Adrenal gland (tissue), 12 donors: Measurements from ENCODE around the gene SERPINB8. TPM values are rescaled to one million over a fixed set of nuclear protein-coding genes. Genes with fewer than 3 reads are reported as not detected.
"Not testable (repeated sequence)": the region's sequence is repeated elsewhere in the genome, so short reads cannot be mapped to it uniquely, and the experiment has no call there.

Experiments
- DNase-seq, 7 donors: peaks; one replicate each; pipeline ENCODE4 v3.0.0-alpha.2; 2019 to 2020
- H3K27ac ChIP-seq, 5 donors: fragments of 200-600 bp; sonication (generic) in 4 of 5; 1 replicate in 3 of 5; 2 replicates in 2 of 5; pipeline versions ENCODE4 v1.5.1 to v1.8.0; 2016 to 2020; ENCODE audit warnings: mild to moderate bottlenecking in 1 of 5
- H3K27me3 ChIP-seq: fragments of 200-600 bp; 2 replicates; pipeline ENCODE4 v1.8.0; 2021
- H3K36me3 ChIP-seq, 2 donors: fragments of 200-600 bp; replicated peaks in 1 of 2; 1 replicate in 1 of 2; 2 replicates in 1 of 2; pipeline versions ENCODE4 v1.5.1 to v1.8.0; 2018 to 2022
- H3K4me1 ChIP-seq, 2 donors: fragments of 200-600 bp; replicated peaks in 1 of 2; 1 replicate in 1 of 2; 2 replicates in 1 of 2; pipeline versions ENCODE4 v1.5.1 to v1.8.0; 2018 to 2021
- H3K4me3 ChIP-seq, 4 donors: fragments of 200-600 bp; sonication (generic) in 3 of 4; one replicate each; pipeline ENCODE4 v1.5.1; 2016 to 2018
- H3K9me3 ChIP-seq, 3 donors: fragments of 200-600 bp; sonication (generic) in 1 of 3; replicated peaks in 1 of 3; 1 replicate in 2 of 3; 2 replicates in 1 of 3; pipeline versions ENCODE4 v1.5.1 to v1.8.0; 2016 to 2021
- POLR2A ChIP-seq, 2 donors: fragments of 450-650 bp; IDR thresholded peaks; one replicate each; pipeline ENCODE4 v1.6.1; 2017; ENCODE audit warnings: antibody characterized with exemption in 2 of 2, mild to moderate bottlenecking in 2 of 2, moderate library complexity in 1 of 2
- WGBS, 4 donors: extraction: QIAGEN DNeasy Blood & Tissue Kit in 2 of 4; methylation state at CpG; one replicate each; pipeline versions ENCODE4 v1.1.5 to v1.1.7; 2013 to 2017; 5-methylcytosine and 5-hydroxymethylcytosine counted together
- intact Hi-C, 2 donors: fragments of 100-400 bp; cut with DNase I; formaldehyde crosslinking; loops; one replicate each; pipeline versions ENCODE4 v1.14.1 to v1.15.0; 2022 to 2023
- polyA plus RNA-seq, 3 donors: library from polyadenylated mRNA; stranded (reverse); fragments of 200-250 nt in 2 of 3; fragments of 350-450 nt in 1 of 3; fragmentation: Illumina TruSeq in 1 of 3; extraction: RNeasy Lipid Tissue Mini Kit (QIAGEN cat#74804) in 1 of 3; gene quantifications; one replicate each; pipeline ENCODE4 v1.2.3, GENCODE V29; 2013 to 2014
- total RNA-seq, 9 donors: library from RNA; depleted of rRNA in 4 of 9; stranded (reverse); fragments of >200 nt in 4 of 9; fragments of 120-200 nt in 1 of 9; fragmentation: NEBNext Ultra II Directional in 1 of 9; extraction: Animal tissue kit (Norgen Biotek cat#: 25700) in 1 of 9; gene quantifications; one replicate each; pipeline versions ENCODE4 v1.1.0 to v1.2.4, GENCODE V29; 2013 to 2023
- TF ChIP-seq, protein P1 (sequence below), 6 experiments: fragments of 450-650 bp in 4 of 6; fragments of 200-600 bp in 2 of 6; sonication (generic) in 1 of 6; IDR thresholded peaks; 1 replicate in 5 of 6; 2 replicates in 1 of 6; pipeline versions ENCODE4 v1.5.1 to v1.8.0; 2016 to 2021; ENCODE audit warnings: antibody characterized with exemption in 6 of 6, mild to moderate bottlenecking in 2 of 6, moderate library complexity in 1 of 6
- donor health status: healthy with polysubstance abuse.
- donor health status: Bipolar disorder and iron deficiency.
- donor health status: DM: yes; HTN: yes; CAD: no.
- donor health status: DM: no; HTN: no; CAD: no.
- donor health status: DM: no; HTN: no; CAD: no.
- donor health status: DM: yes; HTN: yes; CAD: no.

Gene SERPINB8
- total and polyA plus RNA-seq, 12 donors = 3.7 to 31.6 (median 10.7) TPM

DNA sequence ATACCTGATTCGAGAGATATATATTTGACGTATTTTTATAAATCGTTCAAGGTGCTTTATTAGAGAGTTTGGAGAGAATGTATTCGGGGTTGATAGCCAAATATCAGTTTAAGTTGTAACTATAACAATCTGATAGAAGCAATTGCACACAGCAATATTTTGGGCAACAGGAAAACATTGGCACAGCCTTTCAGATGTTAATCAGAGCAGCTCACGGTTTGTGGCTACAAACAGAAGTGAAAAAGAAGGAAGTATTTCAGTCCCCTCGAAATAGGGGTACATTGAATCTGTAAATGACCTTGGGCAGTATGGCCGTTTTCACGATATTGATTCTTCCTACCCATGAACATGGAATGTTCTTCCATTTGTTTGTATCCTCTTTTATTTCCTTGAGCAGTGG is 41.5 kb upstream of the SERPINB8 start:
- DNase-seq = no peak
- WGBS, 4 donors = 55 to 69% (median 61%) methylated on average over 8 of the region's 8 CpGs
- TF ChIP-seq, protein P1, sequence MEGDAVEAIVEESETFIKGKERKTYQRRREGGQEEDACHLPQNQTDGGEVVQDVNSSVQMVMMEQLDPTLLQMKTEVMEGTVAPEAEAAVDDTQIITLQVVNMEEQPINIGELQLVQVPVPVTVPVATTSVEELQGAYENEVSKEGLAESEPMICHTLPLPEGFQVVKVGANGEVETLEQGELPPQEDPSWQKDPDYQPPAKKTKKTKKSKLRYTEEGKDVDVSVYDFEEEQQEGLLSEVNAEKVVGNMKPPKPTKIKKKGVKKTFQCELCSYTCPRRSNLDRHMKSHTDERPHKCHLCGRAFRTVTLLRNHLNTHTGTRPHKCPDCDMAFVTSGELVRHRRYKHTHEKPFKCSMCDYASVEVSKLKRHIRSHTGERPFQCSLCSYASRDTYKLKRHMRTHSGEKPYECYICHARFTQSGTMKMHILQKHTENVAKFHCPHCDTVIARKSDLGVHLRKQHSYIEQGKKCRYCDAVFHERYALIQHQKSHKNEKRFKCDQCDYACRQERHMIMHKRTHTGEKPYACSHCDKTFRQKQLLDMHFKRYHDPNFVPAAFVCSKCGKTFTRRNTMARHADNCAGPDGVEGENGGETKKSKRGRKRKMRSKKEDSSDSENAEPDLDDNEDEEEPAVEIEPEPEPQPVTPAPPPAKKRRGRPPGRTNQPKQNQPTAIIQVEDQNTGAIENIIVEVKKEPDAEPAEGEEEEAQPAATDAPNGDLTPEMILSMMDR (IDR thresholded peaks at IDR 0.05) = no peak
- TF ChIP-seq POLR2A (IDR thresholded peaks at IDR 0.05) = no peak
- Histone ChIP-seq H3K4me1 (no peaks in the 10 kb centered on the region), H3K36me3 (no peaks in the 10 kb centered on the region), H3K27me3 (no peaks in the 10 kb centered on the region), H3K9me3 (no peaks in the 10 kb centered on the region), H3K27ac (no peak overlapping the region), H3K4me3 (no peak overlapping the region)
- intact Hi-C loops = no loop called here

DNA sequence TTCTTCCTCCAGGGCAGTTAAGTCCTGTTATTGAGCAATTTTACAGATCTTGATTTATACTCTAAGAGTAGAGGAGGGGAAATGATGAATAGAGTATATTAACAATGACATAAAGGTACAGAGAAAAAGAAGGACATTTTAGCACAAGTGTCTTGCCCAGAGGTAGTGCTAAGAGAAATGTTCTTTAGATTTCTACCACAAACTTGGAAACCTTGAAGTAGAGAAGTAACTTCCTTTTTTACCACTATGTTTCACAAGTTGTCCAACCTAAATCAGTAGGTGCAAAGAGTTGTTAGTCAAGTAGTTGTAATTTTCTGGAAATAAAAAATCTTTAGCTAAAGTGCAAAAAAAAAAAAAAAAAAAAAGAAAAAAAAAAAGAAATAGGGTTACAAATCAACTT is 40.5 kb upstream of the SERPINB8 start:
- H3K36me3 ChIP-seq, DNase-seq, H3K27me3 ChIP-seq, H3K4me1 ChIP-seq, H3K27ac ChIP-seq, H3K9me3 ChIP-seq, intact Hi-C loops, H3K4me3 ChIP-seq: not testable (repeated sequence)

DNA sequence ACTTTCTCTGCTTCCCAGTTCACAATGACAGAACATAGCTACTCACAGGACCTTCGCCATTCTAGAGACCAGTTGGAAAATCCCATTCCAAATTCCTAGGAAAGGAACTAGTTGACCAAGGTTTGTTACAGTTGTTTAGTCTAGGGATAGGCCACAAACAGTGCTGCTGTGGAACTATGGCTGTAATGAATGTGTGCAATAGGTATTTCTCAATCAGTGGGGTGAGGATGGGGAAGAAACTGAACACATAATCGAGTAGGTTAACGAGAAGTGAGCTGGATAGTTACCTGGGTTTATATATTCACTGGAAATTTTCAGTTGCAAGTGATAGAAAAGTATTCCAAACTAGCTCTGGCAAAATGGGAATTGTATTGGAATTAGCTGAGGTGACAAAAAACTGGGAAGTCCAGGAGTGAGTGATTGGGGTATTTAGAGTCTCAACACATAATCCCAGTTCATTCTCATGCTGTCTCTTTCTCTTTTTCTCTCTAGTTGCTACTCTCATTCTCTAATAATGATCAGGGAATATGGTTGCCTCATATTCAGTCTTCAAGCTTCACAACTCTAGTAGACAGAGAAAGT is 39.0 kb upstream of the SERPINB8 start:
- Histone ChIP-seq H3K4me3 (no peak overlapping the region), H3K36me3 (no peaks in the 10 kb centered on the region), H3K27me3 (peaks cover 6% of the 10 kb centered on the region), H3K9me3 (no peaks in the 10 kb centered on the region), H3K4me1 (peaks cover 0 to 2% of the 10 kb centered on the region in 2 donors), H3K27ac (no peak overlapping the region)
- 74 to 89% (median 74%) methylated on average over 3 of the region's 3 CpGs for WGBS, 4 donors
- intact Hi-C loops = no loop called here
- no peak for TF ChIP-seq POLR2A (IDR thresholded peaks at IDR 0.05)
- TF ChIP-seq, protein P1 (IDR thresholded peaks at IDR 0.05) = no peak
- DNase-seq = no peak

- peak overlapping the region in 1 of 4 donors; percentile 46 for H3K4me3 ChIP-seq
- peaks cover 5 to 12% of the 10 kb centered on the region in 2 donors for H3K4me1 ChIP-seq
- no peaks in the 10 kb centered on the region for H3K9me3 ChIP-seq
- H3K27me3 ChIP-seq = peaks cover 22% of the 10 kb centered on the region
- TF ChIP-seq, protein P1 (IDR thresholded peaks at IDR 0.05) = peak; percentile 35 to 69 (median 56)
- TF ChIP-seq POLR2A (IDR thresholded peaks at IDR 0.05) = no peak
- no peaks in the 10 kb centered on the region for H3K36me3 ChIP-seq
- DNase-seq = peak; percentile 65 to 88 (median 75)
- intact Hi-C loops = no loop called here
- H3K27ac ChIP-seq = no peak overlapping the region
- WGBS, 4 donors = 2 to 5% (median 3%) methylated on average over 15 to 54 of the region's 54 CpGs
Measured at GRCh38 chr18:63936156-63936931, 33.5 kb upstream of the SERPINB8 start.
